22Rv1 (cell line): ENCODE results near the gene KDM3B.

ENCODE experiments used
- CTCF ChIP-seq: fragments of 450-650 bp; IDR thresholded peaks from 2 replicates; pipeline ENCODE4 v1.5.1; 2017; ENCODE audit warnings: mild to moderate bottlenecking
- ZFX ChIP-seq: fragments of 450-650 bp; IDR thresholded peaks from 2 replicates; pipeline ENCODE4 v1.6.1; 2017; ENCODE audit warnings: antibody characterized with exemption, borderline replicate concordance

DNA sequence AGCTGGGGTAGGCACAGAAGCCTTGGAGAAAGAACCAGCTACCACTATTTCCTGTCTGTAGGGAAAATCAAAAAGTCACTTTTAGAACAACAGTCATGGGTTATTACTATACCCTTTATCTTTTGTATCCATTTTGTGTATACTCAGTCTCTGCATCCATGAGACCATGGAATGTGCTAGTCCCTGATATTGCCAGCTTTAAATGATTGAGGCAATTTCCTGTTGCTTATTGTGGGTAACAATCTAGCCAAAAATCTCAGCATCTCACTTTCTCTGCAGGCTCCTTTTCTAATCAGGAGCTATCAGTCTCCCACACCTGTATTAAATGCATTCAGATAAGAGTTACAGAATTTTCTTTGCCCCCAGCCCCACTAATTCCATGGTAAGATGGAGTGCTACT, 968 bp upstream of the KDM3B start:
- TF ChIP-seq CTCF (no peak), ZFX (no peak)
